SIG-M5 treated with dmso at 0.1 percent for 504 hours (cell line): ENCODE data around the gene LRRK1.

Experiments used
- DNase-seq: peaks from one replicate; lab custom pipeline; 2025; ENCODE audit not compliant: unreplicated experiment; lab: John Stamatoyannopoulos, UW

The LRRK1 gene

DNA sequence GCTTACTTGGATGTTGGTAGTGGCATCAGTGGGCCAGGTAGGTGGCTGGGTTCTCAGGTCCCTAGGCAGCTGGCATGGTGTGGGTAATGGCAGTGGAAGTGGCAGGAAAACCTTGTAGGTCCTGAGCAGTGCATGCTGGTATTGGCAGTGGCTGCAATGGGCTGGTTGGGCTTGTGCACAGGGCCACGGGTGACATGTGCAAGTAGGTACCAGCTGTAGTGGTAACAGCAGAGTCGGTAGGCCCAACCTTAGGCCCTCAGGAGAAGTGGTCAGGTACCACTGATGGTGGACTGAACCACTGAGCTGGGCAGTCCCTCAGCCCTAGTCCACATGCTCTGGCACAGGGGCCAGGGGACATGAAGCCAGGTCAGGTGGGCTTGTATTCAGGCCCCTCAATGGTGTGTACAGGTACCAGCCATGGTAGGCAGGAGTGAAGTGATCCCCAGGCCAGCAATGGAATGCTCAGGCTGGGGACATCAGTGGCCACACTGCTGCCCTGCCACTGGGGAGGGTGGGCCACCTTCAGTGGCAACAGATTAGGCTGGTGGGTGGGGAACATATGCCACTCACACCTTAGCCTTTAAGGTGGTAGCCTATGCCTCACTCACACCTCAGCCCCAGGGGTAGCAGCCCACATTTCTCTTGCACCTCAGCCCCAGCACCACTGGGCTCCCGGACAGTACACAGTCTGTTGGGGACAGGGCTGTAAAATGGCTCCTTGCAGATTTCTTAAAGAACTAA, 118.1 kb downstream of the LRRK1 start:
- DNase-seq: no peak

DNA sequence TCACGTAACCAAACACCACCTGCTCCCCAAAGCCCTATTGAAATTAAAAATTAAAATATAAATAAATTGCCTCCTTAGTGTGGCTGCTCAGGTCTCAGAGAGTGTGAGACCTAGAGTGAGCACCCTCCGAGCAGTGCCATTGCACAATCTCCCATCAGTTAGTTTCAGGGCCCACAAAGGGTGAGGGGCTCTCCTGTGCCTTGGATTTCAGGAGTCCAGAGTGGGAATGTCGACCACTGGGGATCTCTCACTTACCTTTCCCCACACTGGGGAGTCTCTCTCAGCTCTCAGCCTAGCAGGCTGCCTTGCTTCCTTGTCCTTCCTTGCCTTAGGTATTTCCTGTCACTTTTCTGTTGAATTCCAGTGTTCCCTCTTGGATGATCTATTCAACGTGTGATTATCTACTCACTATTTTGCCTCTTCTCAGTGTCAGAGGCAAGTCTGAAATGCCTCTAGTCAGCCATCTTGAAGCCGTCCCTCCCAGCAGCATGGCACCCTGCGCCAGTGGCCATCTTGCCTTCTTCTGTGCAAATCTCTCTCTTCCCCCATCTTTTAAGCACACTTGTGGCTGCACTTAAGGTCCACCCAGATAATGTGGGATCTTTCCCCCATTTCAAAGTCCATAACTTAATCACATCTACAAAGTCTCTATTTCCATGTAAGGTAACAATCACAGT, 119.3 kb downstream of the LRRK1 start:
- no peak for DNase-seq

DNA sequence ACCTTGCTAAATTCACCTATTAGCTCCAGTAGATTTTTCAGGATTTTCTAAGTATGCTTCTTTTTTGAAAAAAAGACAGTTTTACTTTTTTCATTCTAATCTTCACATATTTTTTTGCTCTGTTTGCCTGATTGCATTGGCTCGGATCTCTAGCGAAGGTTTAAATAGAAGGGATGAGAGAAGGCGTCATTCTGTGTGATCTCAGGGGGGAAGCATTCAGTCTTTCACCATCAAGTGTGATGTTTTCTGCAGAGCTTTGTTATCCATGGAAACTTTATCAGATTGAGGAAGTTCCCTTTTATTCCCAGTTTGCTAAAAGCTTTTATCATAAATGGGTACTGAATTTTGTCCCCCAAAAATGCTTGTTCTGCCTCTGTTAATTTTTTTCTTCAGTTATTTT, 120.3 kb downstream of the LRRK1 start:
- DNase-seq: no peak

DNA sequence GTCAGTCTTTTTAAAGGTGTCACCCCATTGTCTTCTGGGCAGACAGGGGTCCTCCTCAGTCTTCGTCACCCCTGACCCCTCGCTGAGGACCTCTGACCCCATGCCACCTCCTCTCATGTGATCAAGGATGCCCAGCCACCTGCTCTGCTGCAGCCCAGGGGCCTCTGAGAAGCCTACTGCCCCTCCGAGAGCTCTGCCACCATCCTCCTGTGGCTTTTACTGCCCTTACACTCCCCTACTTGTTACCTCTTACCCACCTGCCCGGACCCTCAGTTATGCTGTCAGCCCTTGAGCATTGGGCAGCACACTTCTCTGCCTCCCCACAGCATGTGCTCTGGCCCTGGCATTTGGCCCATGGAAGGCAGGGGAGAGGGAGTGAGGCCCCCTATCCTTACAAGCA, 123.2 kb downstream of the LRRK1 start:
- DNase-seq: no peak

DNA sequence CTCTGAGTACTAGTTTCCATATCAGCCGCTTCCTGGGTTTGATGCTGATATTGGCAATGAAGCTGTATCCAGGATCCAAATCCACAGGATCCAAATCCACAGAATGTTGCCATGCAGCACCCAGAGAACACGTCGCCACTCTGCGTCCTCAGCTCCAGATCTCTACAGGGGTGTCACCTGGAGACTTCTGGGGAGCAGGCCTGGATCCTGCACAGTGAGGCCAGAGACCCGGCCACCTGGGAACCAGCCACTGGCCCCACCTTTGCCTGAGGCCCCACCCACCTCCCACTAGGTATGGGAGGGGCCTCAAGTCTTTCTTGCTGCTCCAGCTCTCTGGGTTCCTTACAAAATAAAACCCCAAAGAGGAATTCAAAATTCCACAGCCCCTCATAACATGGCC, 123.9 kb downstream of the LRRK1 start:
- no peak for DNase-seq

DNA sequence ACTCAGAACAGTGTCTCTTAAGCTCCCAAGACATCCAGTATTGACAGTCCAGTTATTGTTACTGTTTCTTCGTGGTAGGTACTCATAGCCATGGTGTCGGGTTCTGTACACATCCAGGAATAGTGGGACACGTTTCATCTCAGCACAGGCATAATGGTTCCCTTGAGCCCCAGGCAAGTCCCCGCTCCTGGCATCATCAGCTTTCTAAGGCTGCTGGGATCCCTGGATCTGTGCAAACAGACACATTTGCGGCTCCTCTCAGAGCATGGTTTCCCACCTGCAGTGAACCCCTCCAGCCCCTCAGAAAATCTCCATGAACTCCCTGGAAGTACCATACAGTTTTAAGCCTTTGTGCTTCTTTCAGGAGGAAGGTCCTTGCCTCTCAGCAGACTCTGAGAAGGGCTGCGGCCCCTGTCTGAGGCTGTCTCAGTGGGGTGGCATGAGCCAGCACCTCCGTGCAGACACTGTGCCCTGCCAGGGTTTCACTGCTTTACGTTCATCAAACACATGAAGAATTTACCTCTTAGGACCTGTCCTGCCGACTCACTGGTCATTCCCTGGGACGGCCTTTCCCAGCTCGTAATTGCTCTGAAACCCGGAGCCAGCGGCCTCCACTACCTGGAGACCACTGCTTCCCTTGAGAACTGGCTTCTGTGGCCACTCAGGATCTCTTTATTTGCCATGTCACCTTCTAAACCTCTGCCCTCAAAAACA, 124.9 kb downstream of the LRRK1 start:
- no peak for DNase-seq

DNA sequence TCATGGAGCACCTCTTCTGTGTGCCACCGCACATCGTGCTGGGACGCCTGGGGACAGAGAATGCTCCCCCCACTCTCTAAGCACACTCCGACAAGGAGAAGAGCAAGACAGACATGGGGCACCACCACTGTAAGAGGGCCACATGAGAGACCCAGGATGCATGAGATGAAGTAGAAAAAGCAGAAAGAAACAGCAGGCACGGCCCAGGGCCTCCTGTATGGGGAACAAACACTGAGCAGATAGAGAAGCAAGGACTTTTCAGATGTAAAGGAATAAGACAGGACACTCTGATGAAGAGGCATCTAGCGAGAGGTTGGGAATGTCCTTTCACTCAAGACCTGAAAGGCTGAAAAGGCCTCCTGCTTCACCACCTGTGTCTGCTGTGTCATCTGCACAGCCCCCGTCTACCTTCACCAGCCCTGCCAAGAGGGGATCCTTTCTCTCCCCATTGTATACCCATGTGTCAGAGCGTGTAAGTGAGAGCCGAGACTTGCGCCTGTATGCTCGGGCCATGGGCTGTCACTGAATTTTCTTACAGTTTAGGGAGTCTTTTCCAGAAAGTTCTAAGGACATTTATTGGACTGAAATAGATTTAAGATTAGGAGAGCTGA, 125.6 kb downstream of the LRRK1 start:
- no peak for DNase-seq

DNA sequence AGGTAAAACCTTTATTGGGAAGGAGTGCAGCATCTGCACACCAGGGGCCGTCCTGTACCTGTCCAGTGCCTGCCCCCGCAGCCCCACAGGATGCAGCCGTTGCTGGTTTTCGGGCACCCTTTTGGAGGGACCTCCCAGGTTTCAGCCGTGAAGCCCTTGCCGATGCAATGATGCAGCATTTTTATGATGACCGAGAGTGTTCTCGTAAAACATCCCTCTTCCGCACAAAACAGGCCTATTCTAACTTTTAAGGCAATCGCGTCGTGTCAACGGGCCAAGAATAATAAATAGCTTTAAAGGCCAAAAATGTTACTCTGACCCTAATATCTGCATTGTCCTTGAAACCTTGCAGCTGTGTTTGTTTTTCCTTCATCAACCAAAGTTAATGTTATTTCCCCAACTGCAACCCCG, 126.1 kb downstream of the LRRK1 start:
- no peak for DNase-seq

DNA sequence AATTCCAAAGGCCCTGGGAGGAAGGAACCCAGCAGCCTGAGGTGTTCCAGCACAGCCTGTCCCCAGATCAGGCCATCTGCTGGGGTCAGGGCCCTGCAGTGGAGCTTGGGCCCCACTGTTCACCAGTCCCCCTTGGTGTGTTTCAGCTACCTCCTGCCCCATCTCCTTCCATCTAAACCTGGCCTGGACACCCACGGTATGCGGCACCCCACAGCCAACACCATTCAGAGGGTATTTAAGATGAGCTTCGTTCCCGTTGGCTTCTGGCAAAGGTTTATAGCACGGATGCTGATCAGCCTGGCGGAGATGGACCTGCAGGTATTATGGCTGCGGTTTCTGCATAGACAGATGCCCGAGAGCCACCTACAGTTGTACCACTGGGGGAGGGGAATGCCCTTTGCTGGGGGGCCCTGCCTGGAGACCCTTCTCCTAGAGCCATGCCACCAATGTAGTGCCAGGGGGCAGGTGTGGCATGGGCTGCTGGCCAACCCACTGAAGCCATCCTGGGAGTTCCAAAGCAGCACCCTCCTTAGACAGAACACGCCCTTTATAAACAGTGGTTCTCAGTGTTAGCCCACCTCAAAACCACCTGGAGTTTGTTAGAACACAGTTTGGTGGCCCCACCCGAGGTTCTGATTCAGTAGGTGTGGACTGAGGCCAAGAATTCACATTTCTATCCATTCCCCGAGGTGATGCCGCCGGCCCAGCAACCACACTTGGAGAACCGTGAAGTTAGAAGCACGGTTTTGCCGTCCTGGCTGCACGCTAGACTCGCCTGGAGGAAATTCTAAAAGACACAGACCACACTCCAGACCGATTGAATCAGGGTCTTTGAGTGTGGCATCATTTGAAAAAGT, 126.9 kb downstream of the LRRK1 start:
- no peak for DNase-seq

DNA sequence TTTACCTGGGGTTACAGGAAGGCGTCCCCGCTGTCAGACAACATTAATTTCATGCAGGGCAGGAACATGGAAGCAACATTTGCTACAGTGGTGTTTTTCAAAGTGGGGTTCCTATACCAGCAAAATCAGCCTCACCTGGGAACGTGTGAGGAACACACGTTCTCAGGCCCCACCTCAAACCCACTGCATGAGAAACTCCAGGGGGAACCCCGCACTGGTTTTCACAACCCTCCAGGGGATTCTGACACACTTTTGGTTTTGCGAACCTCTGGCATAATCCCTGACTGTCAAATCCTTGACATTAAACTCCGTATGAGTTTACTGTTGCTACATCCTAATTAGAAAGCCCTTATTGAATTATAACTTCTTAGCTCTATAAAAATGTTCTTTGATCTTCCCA, 127.7 kb downstream of the LRRK1 start:
- DNase-seq: no peak

- DNase-seq: no peak
Observed at GRCh38 chr15:101047301-101047781, 128.2 kb downstream of the LRRK1 start.

- DNase-seq: no peak
Observed at GRCh38 chr15:101048176-101048575, 129.0 kb downstream of the LRRK1 start.

- DNase-seq: no peak
Observed at GRCh38 chr15:101048581-101049030, 129.4 kb downstream of the LRRK1 start.

GRCh38 chr15:101049282-101049681, 130.1 kb downstream of the LRRK1 start:
- no peak for DNase-seq

DNA sequence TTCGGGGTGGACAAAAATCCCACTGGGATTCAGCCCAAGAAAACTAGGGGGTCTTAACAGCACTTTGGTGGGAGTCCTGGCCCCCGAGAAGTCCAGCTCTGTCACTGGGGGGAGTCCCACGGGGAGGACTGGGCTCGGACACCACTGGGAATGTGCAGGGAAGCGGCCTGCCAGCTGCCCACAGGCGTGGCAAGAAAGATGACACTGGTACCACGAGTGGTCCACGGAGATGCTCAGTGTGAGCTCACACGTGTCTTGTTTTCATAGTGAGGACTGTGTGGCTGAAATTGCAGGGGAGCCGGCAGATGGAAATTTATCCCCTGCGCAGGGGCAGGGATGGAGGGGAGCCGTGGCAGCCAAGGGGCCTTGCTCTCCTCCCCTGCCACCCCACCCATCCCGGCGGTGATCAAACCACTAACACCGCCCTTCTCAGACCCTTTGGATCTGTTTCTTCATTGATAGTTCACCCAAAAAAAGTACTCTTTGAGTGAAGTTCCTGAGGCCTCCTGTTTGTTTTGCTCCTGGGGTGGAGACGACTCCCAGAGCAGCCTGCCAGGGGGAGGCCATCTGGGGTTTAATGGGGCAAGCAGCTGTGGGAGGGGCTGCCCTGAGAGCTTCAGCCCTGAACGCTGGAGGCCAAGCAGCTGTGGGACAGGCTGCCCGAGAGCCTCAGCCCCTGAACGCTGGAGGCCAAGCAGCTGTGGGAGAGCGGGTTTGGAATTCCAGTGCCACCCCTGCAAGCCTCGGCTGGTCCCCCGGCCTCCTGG, 130.9 kb downstream of the LRRK1 start:
- DNase-seq: no peak

GRCh38 chr15:101050623-101051290, 131.6 kb downstream of the LRRK1 start:
- no peak for DNase-seq

- no peak for DNase-seq
Observed at GRCh38 chr15:101051291-101052030, 132.3 kb downstream of the LRRK1 start.

DNA sequence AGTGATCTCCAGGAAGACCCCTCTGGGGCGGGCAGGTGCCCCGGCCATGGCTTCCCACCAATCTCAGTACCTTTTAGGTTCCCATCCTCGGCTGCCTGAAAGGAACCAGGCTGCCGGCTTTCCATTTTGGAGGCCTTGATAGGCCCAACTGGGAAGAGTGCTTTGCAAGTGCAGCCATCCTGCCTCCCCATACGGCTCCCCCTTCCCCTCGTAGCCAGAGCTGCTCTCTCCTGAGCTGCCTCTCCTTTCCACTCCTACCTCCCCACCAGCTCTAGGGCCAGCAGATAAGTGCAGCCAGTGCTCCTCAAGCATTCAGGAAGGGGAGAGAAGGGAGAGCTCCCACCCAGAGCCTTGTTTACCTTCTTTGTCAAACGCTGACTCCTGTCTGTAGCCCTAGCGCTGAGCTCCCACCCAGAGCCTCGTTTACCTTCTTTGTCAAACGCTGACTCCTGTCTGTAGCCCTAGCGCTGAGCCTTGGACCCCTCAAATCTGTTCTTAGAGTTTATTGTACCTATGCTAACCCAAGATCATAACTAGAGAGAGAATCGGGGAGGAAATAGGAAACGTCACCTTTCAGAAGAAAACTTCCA, 133.0 kb downstream of the LRRK1 start:
- DNase-seq: no peak
